HepG2 (cell line): ENCODE results near the gene MLLT10.

Experiments used
- EP300 ChIP-seq, 3 experiments: sonication (generic) in 1 of 3; formaldehyde crosslinking in 1 of 3; IDR thresholded peaks; 2 replicates each; pipeline versions ENCODE4 v1.5.1 to v1.6.1; 2011 to 2020; ENCODE audit warnings: low read depth in 2 of 3, low read length in 2 of 3, borderline replicate concordance in 1 of 3, improper control_type of control experiment in 1 of 3, mild to moderate bottlenecking in 1 of 3, missing genetic modification reagents in 1 of 3, moderate library complexity in 1 of 3
- ESRRA ChIP-seq: sonication (generic); formaldehyde crosslinking; IDR thresholded peaks from 2 replicates; pipeline ENCODE4 v1.5.1; 2020; ENCODE audit warnings: mild to moderate bottlenecking, low read depth, missing genetic modification reagents
- FOXK2 ChIP-seq: fragments of 450-650 bp; IDR thresholded peaks from 2 replicates; pipeline ENCODE4 v1.6.1; 2016
- JUN ChIP-seq: sonication (generic); formaldehyde crosslinking; IDR thresholded peaks from 2 replicates; pipeline ENCODE4 v1.4.0; 2020; ENCODE audit warnings: mild to moderate bottlenecking, missing genetic modification reagents
- POLR2AphosphoS5 ChIP-seq: IDR thresholded peaks from 2 replicates; pipeline ENCODE4 v1.6.1; 2012; ENCODE audit warnings: low read depth, low read length
- PRDM10 ChIP-seq: sonication (generic); formaldehyde crosslinking; IDR thresholded peaks from 2 replicates; pipeline ENCODE4 v1.4.0; 2020; ENCODE audit warnings: low read depth, missing genetic modification reagents
- REST ChIP-seq, 2 experiments: IDR thresholded peaks; 2 replicates each; pipeline ENCODE4 v1.6.1; 2011 to 2012; ENCODE audit warnings: low read length in 2 of 2, borderline replicate concordance in 1 of 2, low read depth in 1 of 2, mild to moderate bottlenecking in 1 of 2, moderate library complexity in 1 of 2
- RFX5 ChIP-seq: IDR thresholded peaks from 2 replicates; pipeline ENCODE4 v1.6.1; 2011; ENCODE audit warnings: low read depth, low read length, improper control_type of control experiment
- SNAPC5 ChIP-seq: sonication (generic); formaldehyde crosslinking; IDR thresholded peaks from 2 replicates; pipeline ENCODE4 v1.8.1; 2023; ENCODE audit warnings: mild to moderate bottlenecking, missing genetic modification reagents, borderline replicate concordance
- ZNF354B ChIP-seq: sonication (generic); formaldehyde crosslinking; IDR thresholded peaks from 2 replicates; pipeline ENCODE4 v1.8.0; 2022; ENCODE audit warnings: mild to moderate bottlenecking, missing genetic modification reagents

DNA sequence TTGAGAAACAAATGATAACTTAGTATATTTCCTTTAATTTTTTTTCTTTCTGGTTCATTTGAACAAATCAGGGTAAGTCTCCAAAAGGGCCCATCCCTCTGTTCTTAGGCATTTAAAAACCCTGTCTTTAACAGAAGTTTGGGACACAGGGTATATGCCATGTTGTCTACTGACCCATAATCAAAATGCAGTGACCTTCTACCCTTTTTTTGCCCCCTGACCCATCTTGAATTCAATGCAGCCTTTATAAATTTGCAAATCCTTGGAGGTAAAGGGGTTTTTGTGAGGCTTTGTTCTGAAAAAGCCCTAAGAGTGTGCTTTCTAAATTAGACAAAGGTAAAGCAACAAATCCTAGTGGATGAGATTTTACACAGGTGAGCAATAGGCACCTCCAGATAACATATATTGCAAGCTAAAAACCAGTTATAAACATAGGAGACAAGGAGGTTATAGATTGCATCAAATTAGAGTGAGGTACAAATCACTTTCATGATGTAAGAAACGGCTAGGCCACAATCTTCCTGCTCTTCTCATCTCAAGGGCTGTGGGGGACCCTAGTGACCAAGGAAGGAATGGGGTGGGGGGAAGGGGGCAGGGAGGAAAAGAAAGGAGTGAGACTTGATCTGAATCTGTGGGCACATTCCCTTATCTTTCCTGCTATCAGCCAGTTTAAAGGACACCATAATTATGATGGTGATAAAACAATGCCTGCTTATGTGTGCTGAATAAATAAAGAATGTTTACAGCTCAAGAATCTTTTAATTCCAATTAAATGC lies 11.2 kb upstream of the MLLT10 start:
- TF ChIP-seq EP300 (IDR thresholded peaks at IDR 0.05; ENCODE audit: low read depth in 2 of 2, low read length in 2 of 2) (no peak), EP300 (CRISPR knock-in tag; IDR thresholded peaks at IDR 0.05; ENCODE audit: borderline replicate concordance) (no peak), SNAPC5 (CRISPR knock-in tag) (no peak), FOXK2 (no peak), RFX5 (no peak), JUN (CRISPR knock-in tag) (no peak), ESRRA (CRISPR knock-in tag) (no peak), POLR2AphosphoS5 (no peak), PRDM10 (CRISPR knock-in tag) (no peak), ZNF354B (no peak), REST (IDR thresholded peaks at IDR 0.05; ENCODE audit: borderline replicate concordance in 1 of 2, low read depth in 1 of 2, low read length in 2 of 2) (no peak)
